HCT116 (cell line): ENCODE measurements around the gene MEI1.

Experiments
- CBX3 ChIP-seq: IDR thresholded peaks from 2 replicates; pipeline ENCODE4 v1.6.1; 2012; ENCODE audit warnings: low read depth
- CEBPB ChIP-seq: IDR thresholded peaks from 2 replicates; pipeline ENCODE4 v1.6.1; 2012; ENCODE audit warnings: low read depth
- CTCF ChIP-seq, 3 experiments: fragments of 200-600 bp in 1 of 3; sonication (generic) in 1 of 3; IDR thresholded peaks in 2 of 3; conservative IDR thresholded peaks in 1 of 3; 2 replicates each; pipeline ENCODE4 v1.5.1; 2012 to 2017; ENCODE audit warnings: low read depth in 2 of 3, low read length in 2 of 3, antibody characterized with exemption in 1 of 3, borderline replicate concordance in 1 of 3, control low read depth in 1 of 3, mild to moderate bottlenecking in 1 of 3, mixed read lengths in 1 of 3, mixed run types in 1 of 3, moderate library complexity in 1 of 3; ENCODE audit not compliant: insufficient read depth in 1 of 3
- EZH2phosphoT487 ChIP-seq: fragments of 200-600 bp; IDR thresholded peaks from 2 replicates; pipeline ENCODE4 v1.6.1; 2018; ENCODE audit warnings: antibody characterized with exemption, borderline replicate concordance
- JUND ChIP-seq: IDR thresholded peaks from 2 replicates; pipeline ENCODE4 v1.6.1; 2012
- POLR2A ChIP-seq: IDR thresholded peaks from 2 replicates; pipeline ENCODE4 v1.7.0; 2011; ENCODE audit warnings: borderline replicate concordance; ENCODE audit not compliant: insufficient read depth, insufficient read length; ENCODE audit errors: extremely low read depth
- RAD21 ChIP-seq: IDR thresholded peaks from 2 replicates; pipeline ENCODE4 v1.6.1; 2012; ENCODE audit warnings: low read depth, mild to moderate bottlenecking
- TCF7L2 ChIP-seq: IDR thresholded peaks from 2 replicates; pipeline ENCODE4 v1.7.0; 2011; ENCODE audit warnings: borderline replicate concordance, inconsistent platforms; ENCODE audit not compliant: insufficient read depth, insufficient read length; ENCODE audit errors: extremely low read depth
- YY1 ChIP-seq: IDR thresholded peaks from 2 replicates; pipeline ENCODE4 v1.6.1; 2011; ENCODE audit warnings: low read length, low read depth, moderate library complexity, mild to moderate bottlenecking; ENCODE audit not compliant: insufficient replicate concordance; ENCODE audit errors: extremely low read depth

- TF ChIP-seq EZH2phosphoT487 (no peak), CEBPB (no peak), CTCF (IDR thresholded peaks at IDR 0.05 in 2 of 3, conservative IDR thresholded peaks at IDR 0.05 in 1 of 3; ENCODE audit: borderline replicate concordance in 1 of 3, insufficient read depth in 1 of 3, low read depth in 2 of 3, low read length in 2 of 3) (no peak), POLR2A (no peak), TCF7L2 (no peak), CBX3 (no peak), RAD21 (no peak), JUND (no peak), YY1 (no peak)
Observed at GRCh38 chr22:41702763-41703162, 3.5 kb downstream of the MEI1 start.
